Gastroesophageal sphincter (tissue), 4 donors: Measurements from ENCODE around the gene CDK4. TPM values are rescaled to one million over a fixed set of nuclear protein-coding genes. Genes with fewer than 3 reads are reported as not detected.

Experiments
- ATAC-seq: fragments of 150-250 bp; one replicate; pipeline ENCODE4 v1.9.1; 2016; ENCODE audit warnings: mild to moderate bottlenecking, moderate library complexity
- H3K27ac ChIP-seq, 4 donors: fragments of 200-600 bp; sonication (generic) in 3 of 4; 1 replicate in 3 of 4; 2 replicates in 1 of 4; pipeline ENCODE4 v1.5.1; 2016 to 2019
- H3K27me3 ChIP-seq: fragments of 200-600 bp; sonication (generic); one replicate; pipeline ENCODE4 v1.5.1; 2019
- H3K36me3 ChIP-seq, 2 donors: fragments of 200-600 bp; sonication (generic); one replicate each; pipeline ENCODE4 v1.5.1; 2019; ENCODE audit warnings: control low read depth in 1 of 2
- H3K4me1 ChIP-seq, 3 donors: fragments of 200-600 bp; sonication (generic); 1 replicate in 2 of 3; 2 replicates in 1 of 3; pipeline ENCODE4 v1.5.1; 2016 to 2019; ENCODE audit warnings: control low read depth in 2 of 3
- H3K4me3 ChIP-seq, 2 donors: fragments of 200-600 bp; sonication (generic); one replicate each; pipeline ENCODE4 v1.5.1; 2019; ENCODE audit warnings: mild to moderate bottlenecking in 1 of 2, moderate library complexity in 1 of 2
- H3K9me3 ChIP-seq, 3 donors: fragments of 200-600 bp; sonication (generic); one replicate each; pipeline ENCODE4 v1.5.1; 2017 to 2019; ENCODE audit warnings: control low read depth in 2 of 3
- EP300 ChIP-seq: sonication (generic); formaldehyde crosslinking; IDR thresholded peaks from one replicate; pipeline ENCODE4 v1.6.1; 2017; ENCODE audit warnings: antibody characterized with exemption, mild to moderate bottlenecking
- POLR2A ChIP-seq, 2 donors: fragments of 450-650 bp; IDR thresholded peaks; one replicate each; pipeline ENCODE4 v1.6.1; 2017; ENCODE audit warnings: antibody characterized with exemption in 2 of 2, mild to moderate bottlenecking in 2 of 2, moderate library complexity in 1 of 2
- POLR2AphosphoS5 ChIP-seq: sonication (generic); formaldehyde crosslinking; IDR thresholded peaks from one replicate; pipeline ENCODE4 v1.6.1; 2017; ENCODE audit warnings: antibody characterized with exemption
- WGBS, 2 donors: methylation state at CpG; one replicate each; pipeline ENCODE4 v1.1.5; 2018; ENCODE audit warnings: low coverage in 1 of 2; 5-methylcytosine and 5-hydroxymethylcytosine counted together
- total RNA-seq, 4 donors: library from RNA; depleted of rRNA; stranded (reverse); fragments of >200 nt; gene quantifications; one replicate each; pipeline ENCODE4 v1.1.0, GENCODE V29; 2016
- TF ChIP-seq, protein P1 (sequence below), 4 experiments: fragments of 200-600 bp in 2 of 4; fragments of 450-650 bp in 2 of 4; sonication (generic) in 1 of 4; IDR thresholded peaks; one replicate each; pipeline ENCODE4 v1.5.1; 2017 to 2019; ENCODE audit warnings: antibody characterized with exemption in 4 of 4, mild to moderate bottlenecking in 2 of 4, moderate library complexity in 2 of 4

Gene CDK4
- total RNA-seq, 4 donors from 2014 or later, result 56.7 to 107 (median 101) TPM

DNA sequence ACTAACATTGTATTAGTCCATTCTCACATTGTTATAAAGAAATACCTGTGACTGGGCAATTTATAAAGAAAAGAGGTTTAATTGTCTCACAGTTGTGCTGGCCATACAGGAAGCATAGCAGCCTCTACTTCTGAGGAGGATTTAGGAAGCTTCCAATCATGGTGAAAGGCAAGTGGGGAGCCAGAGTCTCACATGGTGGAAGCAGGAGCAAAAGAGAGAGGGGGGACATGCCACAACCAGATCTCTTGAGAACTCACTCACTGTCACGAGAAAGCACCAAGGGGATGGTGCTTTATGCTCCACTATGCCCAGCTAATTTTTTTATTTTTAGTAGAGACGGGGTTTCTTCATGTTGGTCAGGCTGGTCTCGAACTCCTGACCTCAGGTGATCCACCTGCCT is 44.9 kb downstream of the CDK4 start:
- ATAC-seq, result no peak
- WGBS, 2 donors, result 83 to 97% methylated on average over 1 to 3 of the region's 3 CpGs
- Histone ChIP-seq H3K36me3 (peaks cover 0 to 59% of the 10 kb centered on the region in 2 donors), H3K27ac (no peak overlapping the region), H3K4me3 (no peak overlapping the region), H3K27me3 (no peaks in the 10 kb centered on the region), H3K9me3 (peaks cover 0 to 6% (median 0%) of the 10 kb centered on the region in 3 donors), H3K4me1 (no peaks in the 10 kb centered on the region)
- TF ChIP-seq, protein P1, sequence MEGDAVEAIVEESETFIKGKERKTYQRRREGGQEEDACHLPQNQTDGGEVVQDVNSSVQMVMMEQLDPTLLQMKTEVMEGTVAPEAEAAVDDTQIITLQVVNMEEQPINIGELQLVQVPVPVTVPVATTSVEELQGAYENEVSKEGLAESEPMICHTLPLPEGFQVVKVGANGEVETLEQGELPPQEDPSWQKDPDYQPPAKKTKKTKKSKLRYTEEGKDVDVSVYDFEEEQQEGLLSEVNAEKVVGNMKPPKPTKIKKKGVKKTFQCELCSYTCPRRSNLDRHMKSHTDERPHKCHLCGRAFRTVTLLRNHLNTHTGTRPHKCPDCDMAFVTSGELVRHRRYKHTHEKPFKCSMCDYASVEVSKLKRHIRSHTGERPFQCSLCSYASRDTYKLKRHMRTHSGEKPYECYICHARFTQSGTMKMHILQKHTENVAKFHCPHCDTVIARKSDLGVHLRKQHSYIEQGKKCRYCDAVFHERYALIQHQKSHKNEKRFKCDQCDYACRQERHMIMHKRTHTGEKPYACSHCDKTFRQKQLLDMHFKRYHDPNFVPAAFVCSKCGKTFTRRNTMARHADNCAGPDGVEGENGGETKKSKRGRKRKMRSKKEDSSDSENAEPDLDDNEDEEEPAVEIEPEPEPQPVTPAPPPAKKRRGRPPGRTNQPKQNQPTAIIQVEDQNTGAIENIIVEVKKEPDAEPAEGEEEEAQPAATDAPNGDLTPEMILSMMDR (IDR thresholded peaks at IDR 0.05), result no peak
- TF ChIP-seq POLR2A (IDR thresholded peaks at IDR 0.05), result no peak
- TF ChIP-seq POLR2AphosphoS5, result no peak
- TF ChIP-seq EP300, result no peak

DNA sequence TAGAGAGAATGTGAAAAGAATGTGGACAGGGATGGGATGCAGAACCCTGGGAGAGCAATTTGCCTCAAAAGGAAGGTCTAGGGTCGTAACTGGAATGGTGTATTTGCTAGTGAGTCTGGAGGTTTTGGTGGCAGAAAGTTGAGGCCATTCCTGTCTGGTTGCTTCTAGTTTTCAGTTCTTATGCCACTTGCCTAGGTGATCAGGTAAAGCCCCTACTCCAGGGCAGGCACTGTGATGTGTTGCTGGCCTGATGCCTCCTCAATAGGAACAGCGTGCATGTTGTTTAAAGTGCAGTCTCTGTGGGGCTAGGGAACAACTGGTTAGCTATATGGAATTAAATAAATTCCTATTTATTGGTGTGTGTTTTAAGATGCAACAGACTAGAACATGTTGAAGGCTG is 51.8 kb downstream of the CDK4 start:
- peaks cover 0 to 78% of the 10 kb centered on the region in 2 donors for H3K36me3 ChIP-seq
- no peak overlapping the region for H3K4me3 ChIP-seq
- no peak for ATAC-seq
- H3K27ac ChIP-seq, result no peak overlapping the region
- no peak for TF ChIP-seq EP300
- TF ChIP-seq, protein P1 (IDR thresholded peaks at IDR 0.05), result no peak
- TF ChIP-seq POLR2A (IDR thresholded peaks at IDR 0.05), result no peak
- WGBS, 2 donors, result 95 to 100% methylated on average over 1 of the region's 2 CpGs
- peaks cover 0 to 6% (median 0%) of the 10 kb centered on the region in 3 donors for H3K9me3 ChIP-seq
- no peaks in the 10 kb centered on the region for H3K27me3 ChIP-seq
- peaks cover 0 to 5% (median 0%) of the 10 kb centered on the region in 3 donors for H3K4me1 ChIP-seq

DNA sequence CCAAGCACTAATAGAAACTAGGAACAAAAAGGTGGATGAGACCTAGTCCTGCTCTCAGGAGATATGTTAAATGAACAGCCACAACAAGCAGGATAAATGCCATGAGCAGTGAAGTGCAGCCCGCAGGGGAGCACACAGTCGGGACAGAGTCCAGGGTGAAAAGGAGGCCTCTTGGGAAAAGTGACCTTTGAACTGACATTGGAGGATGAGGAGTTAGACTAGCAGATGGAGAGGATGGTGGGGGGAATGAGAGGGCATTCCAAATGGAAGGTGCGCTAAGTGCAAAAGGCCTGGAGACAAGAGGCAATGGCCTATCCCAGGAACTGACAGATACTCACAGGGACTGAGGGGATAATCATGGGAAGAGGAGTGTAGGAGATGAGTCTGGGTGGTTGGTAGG is 53.7 kb downstream of the CDK4 start:
- WGBS, 2 donors, result 83 to 100% methylated on average over 3 of the region's 3 CpGs
- no peak overlapping the region for H3K27ac ChIP-seq
- H3K9me3 ChIP-seq, result no peaks in the 10 kb centered on the region
- H3K27me3 ChIP-seq, result no peaks in the 10 kb centered on the region
- peaks cover 0 to 66% of the 10 kb centered on the region in 2 donors for H3K36me3 ChIP-seq
- peaks cover 0 to 17% (median 7%) of the 10 kb centered on the region in 3 donors for H3K4me1 ChIP-seq
- TF ChIP-seq, protein P1 (IDR thresholded peaks at IDR 0.05), result no peak
- TF ChIP-seq EP300 (no peak), POLR2AphosphoS5 (no peak), POLR2A (IDR thresholded peaks at IDR 0.05) (no peak)
- H3K4me3 ChIP-seq, result no peak overlapping the region
- ATAC-seq, result no peak

Other genes starting within 250 kb of the CDK4 start
- gene DDIT3, start 231.8 kb downstream of the CDK4 start, total RNA-seq, result 10 to 100 TPM; 17.7 to 41.2 (median 36.5) TPM
- gene MBD6, start 229.5 kb downstream of the CDK4 start, total RNA-seq, result 10 to 100 TPM in 3 of 4 donors, 1 to 10 TPM in 1; 8.9 to 22.6 (median 19.7) TPM
- 100 to 1,000 TPM; 138 to 204 (median 182) TPM for gene DCTN2, start 205.1 kb downstream of the CDK4 start, total RNA-seq
- 1 to 10 TPM in 3 of 4 donors, under 1 TPM in 1; 0.89 to 4.7 (median 1.6) TPM for gene KIF5A, start 202.3 kb downstream of the CDK4 start, total RNA-seq
- 10 to 100 TPM; 21.7 to 38.7 (median 33.1) TPM for gene PIP4K2C, start 161.1 kb downstream of the CDK4 start, total RNA-seq
- 10 to 100 TPM; 34.6 to 70.2 (median 53.2) TPM for gene DTX3, start 147.5 kb downstream of the CDK4 start, total RNA-seq
- gene ARHGEF25, start 140.9 kb downstream of the CDK4 start, total RNA-seq, result 100 to 1,000 TPM; 116 to 140 (median 128) TPM
- gene B4GALNT1, start 119.1 kb downstream of the CDK4 start, total RNA-seq, result 10 to 100 TPM in 1 of 4 donors, 1 to 10 TPM in 3; 2.3 to 10.1 (median 5.0) TPM
- gene OS9, start 58.2 kb downstream of the CDK4 start, total RNA-seq, result 100 to 1,000 TPM; 161 to 235 (median 186) TPM
- 1 to 10 TPM; 1.6 to 4.2 (median 3.3) TPM for gene AGAP2, start 13.6 kb downstream of the CDK4 start, total RNA-seq
- gene TSPAN31, start 7.3 kb downstream of the CDK4 start, total RNA-seq, result 10 to 100 TPM; 47.0 to 75.8 (median 53.2) TPM
- 10 to 100 TPM in 1 of 4 donors, 1 to 10 TPM in 3; 3.4 to 11.1 (median 7.9) TPM for gene MARCHF9, start 2.8 kb upstream of the CDK4 start, total RNA-seq
- gene CYP27B1, start 14.8 kb upstream of the CDK4 start, total RNA-seq, result under 1 TPM in 3 of 4 donors, not detected in 1; 0.27 to 0.57 (median 0.31) TPM
- 10 to 100 TPM in 1 of 4 donors, 1 to 10 TPM in 3; 4.8 to 11.0 (median 7.8) TPM for gene METTL1, start 19.8 kb upstream of the CDK4 start, total RNA-seq
- gene EEF1AKMT3, start 20.3 kb upstream of the CDK4 start, total RNA-seq, result 10 to 100 TPM; 10.8 to 19.5 (median 11.7) TPM
- gene TSFM, start 30.5 kb upstream of the CDK4 start, total RNA-seq, result 10 to 100 TPM; 26.4 to 30.9 (median 29.1) TPM
- 1 to 10 TPM; 1.4 to 9.3 (median 2.3) TPM for gene AVIL, start 66.4 kb upstream of the CDK4 start, total RNA-seq
- gene CTDSP2, start 94.4 kb upstream of the CDK4 start, total RNA-seq, result 100 to 1,000 TPM; 151 to 190 (median 170) TPM
- gene ATP23, start 189.3 kb upstream of the CDK4 start, total RNA-seq, result 10 to 100 TPM in 3 of 4 donors, 1 to 10 TPM in 1; 7.2 to 24.4 (median 14.7) TPM